Neural cell (in vitro differentiated cells): ENCODE measurements around the gene METRN.

Experiments
- CTCF ChIP-seq: fragments of 450-650 bp; IDR thresholded peaks from 2 replicates; pipeline ENCODE4 v1.5.1; 2014; ENCODE audit warnings: antibody characterized with exemption, mild to moderate bottlenecking, moderate library complexity; ENCODE audit not compliant: poor library complexity, severe bottlenecking
- EP300 ChIP-seq: fragments of 450-650 bp; conservative IDR thresholded peaks from 2 replicates; pipeline ENCODE4 v1.6.1; 2014; ENCODE audit warnings: antibody characterized with exemption, mild to moderate bottlenecking, moderate library complexity; ENCODE audit not compliant: poor library complexity, severe bottlenecking
- EZH2 ChIP-seq: fragments of 200-600, 300-800 bp; shearing (Covaris generic), sonication (generic); IDR thresholded peaks from 2 replicates; pipeline ENCODE4 v1.6.1; 2014; ENCODE audit warnings: antibody characterized with exemption, low read length, borderline replicate concordance, mild to moderate bottlenecking; ENCODE audit not compliant: insufficient read depth, poor library complexity, severe bottlenecking
- POLR2AphosphoS5 ChIP-seq: IDR thresholded peaks from 2 replicates; pipeline ENCODE4 v1.6.1; 2012
- RAD21 ChIP-seq: fragments of 450-650 bp; conservative IDR thresholded peaks from 2 replicates; pipeline ENCODE4 v1.6.1; 2014; ENCODE audit warnings: antibody characterized with exemption, mild to moderate bottlenecking, moderate library complexity
- REST ChIP-seq: IDR thresholded peaks from 2 replicates; pipeline ENCODE4 v1.6.1; 2012; ENCODE audit warnings: borderline replicate concordance
- SMC3 ChIP-seq: fragments of 450-650 bp; conservative IDR thresholded peaks from 2 replicates; pipeline ENCODE4 v1.6.1; 2014; ENCODE audit warnings: antibody characterized with exemption, mild to moderate bottlenecking, moderate library complexity; ENCODE audit not compliant: poor library complexity
- TAF1 ChIP-seq: IDR thresholded peaks from 2 replicates; pipeline ENCODE4 v1.6.1; 2012; ENCODE audit warnings: low read depth

- TF ChIP-seq CTCF: no peak
- no peak for TF ChIP-seq POLR2AphosphoS5
- no peak for TF ChIP-seq EZH2
- TF ChIP-seq EP300: no peak
- no peak for TF ChIP-seq TAF1
- no peak for TF ChIP-seq RAD21
- TF ChIP-seq REST: no peak
- TF ChIP-seq SMC3: no peak
These were observed 46.3 kb upstream of the METRN start for GRCh38 chr16:668519-669171.
